Left cardiac atrium (tissue), 4 donors: ENCODE measurements around the gene TTC28. TPM values are rescaled to one million over a fixed set of nuclear protein-coding genes. Genes with fewer than 3 reads are reported as not detected.
"Not testable (repeated sequence)": the region's sequence is repeated elsewhere in the genome, so short reads cannot be mapped to it uniquely, and the experiment has no call there.

Experiments used
- ATAC-seq, 2 donors: fragments of 200-7000 bp; cut with Tn5 transposase; one replicate each; pipeline ENCODE4 v1.9.1; 2020; ENCODE audit warnings: mild to moderate bottlenecking in 2 of 2, moderate library complexity in 2 of 2
- DNase-seq: peaks from one replicate; pipeline ENCODE4 v3.0.0-alpha.2; 2020
- intact Hi-C, 2 donors: fragments of 100-400 bp; cut with DNase I; formaldehyde crosslinking; loops; one replicate each; pipeline versions ENCODE4 v1.14.1 to v1.15.1; 2022 to 2023
- total RNA-seq, 2 donors: library from RNA; stranded (reverse); fragmentation: NEBNext Ultra II Directional; extraction: Animal tissue kit (Norgen Biotek cat#: 25700); gene quantifications; one replicate each; pipeline ENCODE4 v1.2.1, GENCODE V29; 2021
- donor health status: DM: no; HTN: yes; CAD: no.
- donor health status: DM: no; HTN: yes; CAD: no; lungs with severe emphysema.
- donor health status: DM: yes; HTN: yes; CAD: no.
- donor health status: Dilated cardiomyopathy.

The TTC28 gene
- total RNA-seq, 2 donors from 2014 or later = 15.0 to 18.2 TPM

GRCh38 chr22:28237783-28238182 is 441.9 kb downstream of the TTC28 start:
- DNase-seq (no peak), ATAC-seq (no peak)
- intact Hi-C loops = no loop called here

GRCh38 chr22:28237112-28237511 is 442.5 kb downstream of the TTC28 start:
- DNase-seq (no peak), ATAC-seq (no peak)
- intact Hi-C loops = no loop called here

- ATAC-seq = no peak
- intact Hi-C loops = no loop called here
- no peak for DNase-seq
Measured at GRCh38 chr22:28232204-28232603, 447.4 kb downstream of the TTC28 start.

- intact Hi-C loops = no loop called here
- DNase-seq (no peak), ATAC-seq (peak; percentile 37 to 65)
Measured at GRCh38 chr22:28231441-28231840, 448.2 kb downstream of the TTC28 start.

- intact Hi-C loops = no loop called here
- ATAC-seq (peak in 1 of 2 donors; percentile 68), DNase-seq (no peak)
Measured at GRCh38 chr22:28230671-28231070, 449.0 kb downstream of the TTC28 start.

- ATAC-seq = no peak
- no peak for DNase-seq
- intact Hi-C loops = no loop called here
Measured at GRCh38 chr22:28229566-28230485, 449.8 kb downstream of the TTC28 start.

- no peak for ATAC-seq
- no peak for DNase-seq
- intact Hi-C loops = no loop called here
Measured at GRCh38 chr22:28223826-28224225, 455.8 kb downstream of the TTC28 start.

GRCh38 chr22:28222976-28223745 is 456.5 kb downstream of the TTC28 start:
- ATAC-seq (peak in 1 of 2 donors; percentile 61), DNase-seq (no peak)
- intact Hi-C loops = no loop called here

- intact Hi-C loops = no loop called here
- ATAC-seq = no peak
Measured at GRCh38 chr22:28222571-28222970, 457.1 kb downstream of the TTC28 start.

GRCh38 chr22:28222052-28222451 is 457.6 kb downstream of the TTC28 start:
- intact Hi-C loops = no loop called here
- no peak for ATAC-seq
- DNase-seq = no peak

More at GRCh38 chr22:28222571-28222970, 457.1 kb downstream of the TTC28 start:
- no peak for DNase-seq

- DNase-seq = no peak
- intact Hi-C loops = no loop called here
- ATAC-seq = peak in 1 of 2 donors; percentile 48
Measured at GRCh38 chr22:28220626-28221363, 458.8 kb downstream of the TTC28 start.

GRCh38 chr22:28217277-28217676 is 462.4 kb downstream of the TTC28 start:
- intact Hi-C loops = no loop called here
- ATAC-seq (no peak), DNase-seq (no peak)

GRCh38 chr22:28214750-28215149 is 464.9 kb downstream of the TTC28 start:
- intact Hi-C loops = not testable (repeated sequence)

GRCh38 chr22:28209457-28209856 is 470.2 kb downstream of the TTC28 start:
- DNase-seq, intact Hi-C loops, ATAC-seq: not testable (repeated sequence)

More at GRCh38 chr22:28214750-28215149, 464.9 kb downstream of the TTC28 start:
- not testable (repeated sequence) for DNase-seq, ATAC-seq

GRCh38 chr22:28208787-28209186 is 470.9 kb downstream of the TTC28 start:
- ATAC-seq = no peak
- no peak for DNase-seq
- intact Hi-C loops = no loop called here

- ATAC-seq = no peak
- no peak for DNase-seq
- intact Hi-C loops = no loop called here
Measured at GRCh38 chr22:28208036-28208435, 471.6 kb downstream of the TTC28 start.

GRCh38 chr22:28207281-28208030 is 472.2 kb downstream of the TTC28 start:
- DNase-seq (no peak), ATAC-seq (no peak)
- intact Hi-C loops = no loop called here

- ATAC-seq (no peak), DNase-seq (no peak)
- intact Hi-C loops = no loop called here
Measured at GRCh38 chr22:28205926-28206325, 473.7 kb downstream of the TTC28 start.

GRCh38 chr22:28204382-28204781 is 475.3 kb downstream of the TTC28 start:
- ATAC-seq = no peak
- no peak for DNase-seq
- intact Hi-C loops = no loop called here
